Mammary epithelial cell (primary cell): ENCODE data around the gene RBBP6.

Experiments used
- EZH2 ChIP-seq: IDR thresholded peaks from 2 replicates; pipeline ENCODE4 v1.6.1; 2012; ENCODE audit warnings: low read length, inconsistent platforms, borderline replicate concordance
- TF ChIP-seq, protein P1 (sequence below), 2 donors: IDR thresholded peaks in 1 of 2; conservative IDR thresholded peaks in 1 of 2; 2 replicates each; pipeline ENCODE4 v1.5.1; 2011 to 2012; ENCODE audit warnings: inconsistent platforms in 2 of 2, low read length in 2 of 2, mild to moderate bottlenecking in 2 of 2, control low read depth in 1 of 2, low read depth in 1 of 2; ENCODE audit not compliant: insufficient read depth in 1 of 2; ENCODE audit errors: extremely low read depth in 1 of 2

DNA sequence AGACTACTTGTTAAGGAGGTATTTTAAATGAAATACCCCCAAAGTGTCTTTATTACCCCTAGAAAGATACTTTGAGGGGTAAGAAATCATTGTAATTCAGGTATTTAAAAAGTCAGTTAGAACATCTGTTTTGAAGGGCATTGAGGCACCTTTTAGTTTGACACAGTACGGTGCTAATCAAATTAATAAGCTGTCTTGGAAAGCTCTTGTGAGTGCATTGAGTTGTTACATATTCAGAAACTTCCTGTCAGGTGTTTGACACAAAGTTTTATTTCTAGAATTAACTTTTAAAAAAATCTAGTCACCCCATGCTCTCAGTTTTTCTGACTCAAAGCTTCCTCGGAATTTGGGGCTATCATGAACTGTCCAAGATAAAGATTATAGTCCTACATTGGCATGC lies 4.6 kb downstream of the RBBP6 start:
- TF ChIP-seq, protein P1, sequence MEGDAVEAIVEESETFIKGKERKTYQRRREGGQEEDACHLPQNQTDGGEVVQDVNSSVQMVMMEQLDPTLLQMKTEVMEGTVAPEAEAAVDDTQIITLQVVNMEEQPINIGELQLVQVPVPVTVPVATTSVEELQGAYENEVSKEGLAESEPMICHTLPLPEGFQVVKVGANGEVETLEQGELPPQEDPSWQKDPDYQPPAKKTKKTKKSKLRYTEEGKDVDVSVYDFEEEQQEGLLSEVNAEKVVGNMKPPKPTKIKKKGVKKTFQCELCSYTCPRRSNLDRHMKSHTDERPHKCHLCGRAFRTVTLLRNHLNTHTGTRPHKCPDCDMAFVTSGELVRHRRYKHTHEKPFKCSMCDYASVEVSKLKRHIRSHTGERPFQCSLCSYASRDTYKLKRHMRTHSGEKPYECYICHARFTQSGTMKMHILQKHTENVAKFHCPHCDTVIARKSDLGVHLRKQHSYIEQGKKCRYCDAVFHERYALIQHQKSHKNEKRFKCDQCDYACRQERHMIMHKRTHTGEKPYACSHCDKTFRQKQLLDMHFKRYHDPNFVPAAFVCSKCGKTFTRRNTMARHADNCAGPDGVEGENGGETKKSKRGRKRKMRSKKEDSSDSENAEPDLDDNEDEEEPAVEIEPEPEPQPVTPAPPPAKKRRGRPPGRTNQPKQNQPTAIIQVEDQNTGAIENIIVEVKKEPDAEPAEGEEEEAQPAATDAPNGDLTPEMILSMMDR (conservative IDR thresholded peaks at IDR 0.05 in 1 of 2, IDR thresholded peaks at IDR 0.05 in 1 of 2; ENCODE audit: extremely low read depth in 1 of 2, insufficient read depth in 1 of 2, low read depth in 1 of 2, low read length in 2 of 2): no peak
- no peak for TF ChIP-seq EZH2
